AG08395 (cell line): ENCODE measurements around the gene ABCB9.
A peak's percentile ranks its signal among the peaks of the same experiment; 100 is the strongest.
"Not testable (repeated sequence)": the region's sequence is repeated elsewhere in the genome, so short reads cannot be mapped to it uniquely, and the experiment has no call there.

Experiments used
- DNase-seq: peaks from one replicate; pipeline ENCODE4 v3.0.0; 2012; ENCODE audit warnings: mixed read lengths, low spot score

The ABCB9 gene

GRCh38 chr12:122963941-122964265 lies 2.4 kb downstream of the ABCB9 start:
- DNase-seq: no peak

GRCh38 chr12:122961531-122962329 lies 4.5 kb downstream of the ABCB9 start:
- no peak for DNase-seq

DNA sequence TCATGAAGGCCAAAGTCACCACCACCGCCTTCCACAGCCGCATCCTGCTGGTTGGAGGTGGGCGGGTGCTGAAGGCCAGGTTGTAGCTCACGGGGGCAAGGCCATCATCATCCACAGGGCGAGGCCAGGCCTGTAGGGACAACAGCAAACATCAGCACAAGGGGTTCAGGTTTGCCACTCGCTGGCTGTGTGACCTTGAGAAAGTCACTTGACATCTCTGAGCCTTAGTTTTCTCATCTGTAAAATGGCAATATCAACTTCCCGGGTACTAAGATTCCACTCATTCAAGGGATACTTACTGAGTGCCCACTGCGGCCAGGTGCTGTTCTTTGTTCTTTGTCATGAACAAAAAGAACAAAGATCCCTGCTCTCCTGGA lies 6.1 kb downstream of the ABCB9 start:
- DNase-seq: no peak

DNA sequence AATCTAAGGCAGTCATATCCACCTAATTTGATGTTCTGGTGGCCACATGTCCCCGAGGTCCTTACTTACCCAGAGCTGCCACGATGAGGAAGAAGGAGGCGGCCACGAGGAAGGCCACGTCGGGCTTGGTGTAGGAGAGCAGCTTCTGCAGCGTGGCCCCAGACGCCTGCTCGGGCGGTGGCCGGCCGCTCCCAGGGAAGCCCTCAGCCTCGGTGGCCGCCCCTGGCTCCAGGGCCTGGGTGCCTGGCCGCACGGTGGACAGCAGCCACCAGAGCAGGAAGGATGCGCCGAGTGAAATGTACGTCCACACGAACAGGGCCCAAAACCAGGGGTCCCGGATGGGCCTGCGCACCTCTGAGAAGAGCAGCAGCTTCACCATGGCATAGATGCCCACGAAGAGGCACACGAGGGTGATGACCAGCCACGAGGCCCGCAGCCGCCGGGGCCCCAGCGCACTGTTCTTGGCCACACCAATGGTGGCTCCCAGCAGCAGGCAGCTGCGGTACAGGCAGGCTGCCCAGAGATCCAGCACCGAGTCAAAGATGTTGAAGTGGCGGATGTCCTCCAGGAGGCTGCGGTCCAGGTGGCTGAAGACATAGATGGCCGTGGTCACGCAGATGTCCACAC lies 6.6 kb downstream of the ABCB9 start:
- no peak for DNase-seq

DNA sequence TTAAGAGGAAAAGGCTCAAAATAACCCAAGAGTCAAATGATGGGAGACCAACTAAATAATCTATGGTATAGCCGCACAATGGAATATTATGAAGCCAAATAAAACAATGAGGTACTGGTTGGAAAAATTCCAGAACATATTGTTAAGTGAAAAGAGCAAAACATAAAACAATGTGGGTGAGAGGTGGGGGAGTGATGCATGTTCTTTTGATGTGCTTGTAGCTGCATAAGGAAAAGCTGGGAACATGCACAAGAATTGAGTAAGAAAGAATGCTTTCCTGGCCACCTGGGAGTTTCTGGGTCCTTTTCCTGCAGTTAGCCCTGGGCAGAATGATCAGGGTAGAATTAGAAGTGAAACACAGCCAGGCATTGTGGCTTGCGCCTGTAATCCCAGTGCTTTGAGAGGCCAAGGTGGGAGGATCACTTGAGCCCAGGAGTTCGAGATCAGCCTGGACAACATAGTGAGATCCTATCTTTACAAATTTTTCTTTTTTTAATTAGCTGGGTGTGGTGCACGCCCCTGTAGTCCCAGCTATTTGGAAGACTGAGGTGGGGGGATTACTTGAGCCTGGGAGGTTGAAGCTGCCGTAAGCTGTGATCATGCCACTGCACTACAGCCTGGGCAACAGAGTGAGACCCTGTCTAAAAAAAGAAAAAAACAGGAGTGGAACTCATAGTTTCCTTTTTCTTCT lies 7.9 kb downstream of the ABCB9 start:
- no peak for DNase-seq

DNA sequence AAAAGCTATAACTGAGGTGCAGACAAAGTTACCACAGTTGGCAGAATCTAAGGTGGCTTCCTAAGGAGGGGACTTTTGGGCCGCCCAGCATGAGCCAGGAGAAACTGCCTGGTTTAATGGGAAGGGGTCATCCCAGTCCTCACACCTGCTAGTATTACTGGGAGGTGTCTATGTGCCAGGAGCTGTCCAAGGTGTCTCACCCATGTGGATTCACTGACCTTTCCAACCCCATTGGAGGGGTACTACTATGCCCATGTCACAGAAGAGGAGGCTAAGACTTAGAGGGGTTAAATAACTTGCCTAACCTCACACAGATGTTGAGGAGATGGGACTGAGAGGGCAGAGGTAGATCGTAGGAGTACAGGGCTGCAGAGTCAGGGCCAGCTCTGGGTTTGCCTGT lies 10.2 kb downstream of the ABCB9 start:
- no peak for DNase-seq

DNA sequence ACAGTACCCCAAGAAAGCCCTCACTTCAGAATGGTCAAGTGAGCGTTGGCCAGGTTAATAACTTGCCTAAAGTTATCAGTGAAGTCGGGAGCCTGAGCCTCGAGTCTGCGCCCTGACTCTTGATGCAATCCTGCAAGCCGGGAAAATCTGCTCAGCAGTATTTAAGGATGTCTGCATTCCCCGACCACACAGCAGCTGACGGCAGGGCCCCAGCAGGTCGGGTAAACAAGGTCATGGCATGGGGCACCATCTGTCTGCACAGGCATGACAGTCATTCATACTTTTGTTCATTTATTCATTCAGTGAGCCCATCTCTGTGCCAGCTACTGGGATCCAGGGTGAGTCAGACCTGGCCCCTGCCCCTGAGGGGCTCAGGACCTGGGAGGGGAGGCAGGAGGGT lies 11.1 kb downstream of the ABCB9 start:
- DNase-seq: no peak

DNA sequence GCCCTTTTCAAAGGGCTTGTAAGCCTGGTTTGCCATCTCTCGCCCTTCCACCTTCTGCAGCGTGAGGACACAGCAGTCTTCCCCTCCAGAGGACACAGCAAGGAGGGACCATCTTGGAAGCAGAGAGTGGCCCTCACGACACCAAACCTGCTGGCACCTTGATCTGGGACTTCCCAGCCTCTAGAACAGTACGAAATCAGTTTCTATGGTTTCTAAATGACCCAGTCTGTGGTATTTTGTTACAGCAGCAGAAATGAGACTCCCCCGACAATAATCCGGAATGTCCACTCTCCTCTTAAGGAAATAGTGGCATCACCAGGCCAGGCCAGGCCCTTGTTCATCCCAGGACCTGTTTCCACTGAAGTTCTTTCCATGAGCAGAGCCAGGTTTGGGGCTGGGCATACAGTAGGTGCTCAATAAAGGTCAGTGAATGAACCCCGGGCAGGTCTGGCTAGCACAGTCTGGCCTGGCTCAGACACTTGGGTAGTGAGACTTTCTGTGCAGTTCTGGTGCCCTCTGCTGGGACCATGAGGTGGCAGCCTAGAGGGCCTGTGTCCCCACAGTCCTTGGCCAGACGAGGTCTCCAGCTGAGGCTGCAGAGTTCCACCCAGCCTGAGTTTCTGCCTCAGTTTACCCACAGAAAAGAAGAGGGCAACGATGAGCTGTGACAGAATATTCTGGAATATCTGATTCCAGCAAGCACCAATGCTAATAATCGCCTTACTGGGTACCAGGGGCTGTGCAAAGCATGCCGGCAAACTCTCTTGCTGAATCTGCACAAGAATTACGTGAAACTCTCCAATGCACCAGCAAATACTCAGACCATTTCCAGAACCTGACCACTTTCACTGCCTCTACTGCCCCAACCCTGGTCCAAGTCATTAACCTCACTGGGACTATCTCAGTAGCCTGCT lies 14.0 kb downstream of the ABCB9 start:
- DNase-seq: peak; percentile 90

GRCh38 chr12:122951406-122951805 lies 14.9 kb downstream of the ABCB9 start:
- no peak for DNase-seq

- no peak for DNase-seq
Observed at GRCh38 chr12:122949816-122950675, 16.2 kb downstream of the ABCB9 start.

- no peak for DNase-seq
Observed at GRCh38 chr12:122949405-122949804, 16.9 kb downstream of the ABCB9 start.

- no peak for DNase-seq
Observed at GRCh38 chr12:122948605-122949004, 17.7 kb downstream of the ABCB9 start.

DNA sequence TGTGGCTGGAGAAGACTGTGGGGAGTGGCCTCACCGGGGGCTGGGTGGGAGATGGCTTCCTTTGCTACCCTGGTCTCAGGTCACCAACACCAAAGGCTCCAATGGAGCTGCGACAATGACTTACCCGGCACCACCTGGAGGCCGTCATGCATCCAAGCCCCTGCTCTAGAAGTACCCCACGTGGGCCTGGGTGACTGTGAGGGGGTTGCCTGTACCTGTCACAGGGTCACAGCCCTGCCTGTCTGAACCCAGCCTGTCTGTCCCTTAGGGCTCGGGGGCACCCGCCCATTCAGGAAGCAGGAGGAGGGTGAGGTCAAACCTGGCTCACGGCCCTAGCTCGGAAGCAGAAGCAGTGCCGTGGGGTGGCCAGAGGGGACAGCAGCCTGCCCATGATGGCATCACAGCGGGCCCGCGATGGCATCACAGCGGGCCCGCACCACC lies 18.9 kb downstream of the ABCB9 start:
- DNase-seq: no peak

DNA sequence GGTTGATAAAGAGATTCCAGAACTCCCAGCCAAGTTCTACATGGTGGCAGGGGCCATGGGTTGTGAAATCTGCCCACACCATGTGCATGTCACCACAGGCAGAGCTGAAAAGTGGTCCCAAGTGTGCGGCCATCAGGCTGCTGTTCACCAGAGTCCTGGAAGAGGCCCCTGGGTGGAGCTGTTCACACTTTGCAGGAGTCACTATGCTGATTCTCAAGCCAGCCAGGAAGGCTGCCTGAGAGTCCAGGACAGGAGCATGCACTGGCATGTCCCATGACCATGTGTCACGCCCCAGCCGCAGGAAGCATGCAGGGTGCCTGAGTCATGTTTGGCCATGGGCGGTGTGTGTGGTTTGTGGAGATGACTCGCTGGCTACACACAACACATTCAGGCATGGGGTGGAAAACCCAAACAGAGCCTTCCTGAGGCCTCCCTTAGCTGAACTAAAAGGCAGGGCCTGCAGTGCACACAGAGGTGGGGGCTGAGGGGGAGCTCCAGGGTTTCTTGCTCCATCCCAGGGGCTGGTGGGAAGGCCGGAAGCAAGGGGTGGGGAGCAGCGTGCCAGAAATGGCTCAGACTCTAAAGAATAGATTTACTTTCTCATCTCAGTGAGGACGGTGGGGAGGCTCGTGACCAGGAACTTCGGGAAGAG lies 19.4 kb downstream of the ABCB9 start:
- DNase-seq: peak; percentile 99

- DNase-seq: peak; percentile 41
Observed at GRCh38 chr12:122944605-122945592, 21.4 kb downstream of the ABCB9 start.

GRCh38 chr12:122943196-122943595 lies 23.1 kb downstream of the ABCB9 start:
- DNase-seq: no peak

- no peak for DNase-seq
Observed at GRCh38 chr12:122942637-122943036, 23.6 kb downstream of the ABCB9 start.

DNA sequence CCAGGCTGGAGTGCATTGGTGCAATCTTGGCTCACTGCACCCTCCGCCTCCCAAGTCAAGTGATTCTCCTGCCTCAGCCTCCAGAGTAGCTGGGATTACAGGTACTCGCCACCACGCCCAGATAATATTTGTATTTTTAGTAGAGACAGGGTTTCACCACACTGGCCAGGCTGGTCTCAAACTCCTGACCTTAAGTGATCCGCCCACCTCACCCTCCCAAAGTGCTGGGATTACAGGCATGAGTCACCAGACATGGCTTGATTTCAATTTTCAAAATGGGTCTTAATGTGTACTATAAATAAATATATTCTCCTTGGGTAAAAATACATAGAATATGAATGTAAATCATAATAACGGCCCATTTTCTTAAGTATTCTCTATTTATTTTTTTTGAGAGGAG lies 24.9 kb downstream of the ABCB9 start:
- not testable (repeated sequence) for DNase-seq

DNA sequence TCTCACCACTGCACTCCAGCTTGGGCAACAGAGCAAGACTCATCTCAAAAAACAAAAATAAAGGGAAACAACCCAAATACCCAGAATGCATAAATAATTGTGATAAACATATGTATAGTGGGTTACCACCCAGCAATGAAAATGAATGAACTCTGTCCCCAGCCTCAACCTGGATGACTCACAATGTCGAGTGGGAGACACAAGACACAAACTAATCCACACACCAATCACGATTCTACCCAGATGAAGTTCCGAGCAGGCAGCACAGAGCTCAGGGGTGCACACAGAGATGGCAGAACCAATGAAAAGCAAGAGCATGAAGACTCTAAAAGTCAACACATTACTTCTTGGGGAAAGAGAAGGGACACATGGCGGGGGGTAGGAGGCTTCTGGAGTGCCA lies 27.1 kb downstream of the ABCB9 start:
- no peak for DNase-seq
